ENCODE data around the gene TMEM170A. TPM values are rescaled to one million over a fixed set of nuclear protein-coding genes. Genes with fewer than 3 reads are reported as not detected.

TMEM170A gene
- total and polyA plus RNA-seq, 9 donors = 12.3 to 24.8 (median 16.5) TPM

- peaks cover 13% of the 10 kb centered on the region for H3K4me1 ChIP-seq (ENCODE audit: control insufficient read depth, insufficient read depth, low read length)
- 1% methylated on average over 38 of the region's 43 CpGs for WGBS (ENCODE audit: insufficient coverage)
- H3K36me3 ChIP-seq (ENCODE audit: control insufficient read depth, insufficient read depth, low read length) = no peaks in the 10 kb centered on the region
- H3K27me3 ChIP-seq (ENCODE audit: control insufficient read depth, insufficient read depth, low read length) = peaks cover 9% of the 10 kb centered on the region
- H3K27ac ChIP-seq (ENCODE audit: low read length) = no peak within 1 kb of the TSS
- H3K4me3 ChIP-seq (ENCODE audit: low read length) = peak within 1 kb of the TSS; percentile 48
- no peaks in the 10 kb centered on the region for H3K9me3 ChIP-seq (replicated peaks; ENCODE audit: control insufficient read depth, low read depth, low read length)
- peak; percentile 75 for DNase-seq
These were observed 30.7 kb upstream of the TMEM170A start, which contains the start of gene CHST6 for GRCh38 chr16:75495076-75495674. Gene CHST6 (minus strand): TSS chr16:75495441. CDS start chr16:75479828, 15,613 bp downstream.

GRCh38 chr16:75494661-75495075, 30.2 kb upstream of the TMEM170A start:
- Histone ChIP-seq H3K4me3 (ENCODE audit: low read length) (peak overlapping the region; percentile 48), H3K9me3 (replicated peaks; ENCODE audit: control insufficient read depth, low read depth, low read length) (no peaks in the 10 kb centered on the region), H3K36me3 (ENCODE audit: control insufficient read depth, insufficient read depth, low read length) (no peaks in the 10 kb centered on the region), H3K27ac (ENCODE audit: low read length) (no peak overlapping the region), H3K4me1 (ENCODE audit: control insufficient read depth, insufficient read depth, low read length) (peaks cover 13% of the 10 kb centered on the region), H3K27me3 (ENCODE audit: control insufficient read depth, insufficient read depth, low read length) (peaks cover 9% of the 10 kb centered on the region)
- DNase-seq = peak; percentile 32
- under 1% methylated on average over 26 of the region's 26 CpGs for WGBS (ENCODE audit: insufficient coverage)

DNA sequence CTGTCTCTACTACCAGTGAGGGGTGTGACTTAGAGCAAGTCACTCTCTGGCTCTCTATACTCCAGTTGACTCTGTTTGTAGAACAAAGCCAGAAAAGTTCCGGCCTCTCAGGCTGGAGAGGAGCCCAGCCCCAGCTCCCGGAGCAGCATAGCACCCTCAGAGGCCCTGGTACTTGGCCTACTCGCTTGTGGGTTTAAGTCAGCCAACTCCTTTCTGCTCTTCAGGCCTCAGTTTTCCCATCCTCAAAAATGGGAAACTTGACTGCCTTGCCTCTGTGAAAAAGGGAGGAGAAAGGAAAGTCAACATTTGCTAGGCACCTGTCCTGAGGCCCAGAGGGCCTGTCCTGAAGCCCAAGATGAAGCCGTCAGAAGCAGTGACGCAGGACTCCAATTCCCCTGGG, 29.7 kb upstream of the TMEM170A start:
- no peaks in the 10 kb centered on the region for H3K36me3 ChIP-seq (ENCODE audit: control insufficient read depth, insufficient read depth, low read length)
- DNase-seq = peak; percentile 22
- H3K9me3 ChIP-seq (replicated peaks; ENCODE audit: control insufficient read depth, low read depth, low read length) = no peaks in the 10 kb centered on the region
- no peak overlapping the region for H3K27ac ChIP-seq (ENCODE audit: low read length)
- H3K27me3 ChIP-seq (ENCODE audit: control insufficient read depth, insufficient read depth, low read length) = peaks cover 9% of the 10 kb centered on the region
- H3K4me1 ChIP-seq (ENCODE audit: control insufficient read depth, insufficient read depth, low read length) = peaks cover 13% of the 10 kb centered on the region
- H3K4me3 ChIP-seq (ENCODE audit: low read length) = peak overlapping the region; percentile 48
- 32% methylated on average over 4 of the region's 5 CpGs for WGBS (ENCODE audit: insufficient coverage)

DNA sequence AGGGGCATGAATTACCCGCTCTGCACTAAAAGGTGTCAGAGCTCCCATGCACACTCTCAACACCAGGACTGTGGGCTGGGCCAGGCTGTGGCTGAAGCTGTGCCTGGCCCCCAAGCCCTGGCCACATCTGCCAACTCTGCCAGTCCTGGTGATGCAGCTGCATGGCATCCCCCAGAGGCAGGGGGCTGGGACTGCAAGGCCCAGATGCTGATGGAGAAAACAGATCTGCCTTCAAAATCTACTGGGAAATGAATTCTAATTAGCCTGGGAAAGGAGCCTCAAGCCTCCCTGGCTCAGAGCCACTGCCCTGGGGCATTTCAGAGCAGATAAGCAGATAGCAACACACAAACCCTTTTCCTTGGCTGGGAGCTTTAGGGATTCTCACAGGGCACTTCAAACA, 27.4 kb upstream of the TMEM170A start:
- no peak for DNase-seq
- Histone ChIP-seq H3K27ac (ENCODE audit: low read length) (no peak overlapping the region), H3K4me1 (ENCODE audit: control insufficient read depth, insufficient read depth, low read length) (peaks cover 13% of the 10 kb centered on the region), H3K36me3 (ENCODE audit: control insufficient read depth, insufficient read depth, low read length) (no peaks in the 10 kb centered on the region), H3K9me3 (replicated peaks; ENCODE audit: control insufficient read depth, low read depth, low read length) (no peaks in the 10 kb centered on the region), H3K4me3 (ENCODE audit: low read length) (no peak overlapping the region), H3K27me3 (ENCODE audit: control insufficient read depth, insufficient read depth, low read length) (peaks cover 9% of the 10 kb centered on the region)
- WGBS (ENCODE audit: insufficient coverage) = 43% methylated on average over 1 of the region's 1 CpG

DNA sequence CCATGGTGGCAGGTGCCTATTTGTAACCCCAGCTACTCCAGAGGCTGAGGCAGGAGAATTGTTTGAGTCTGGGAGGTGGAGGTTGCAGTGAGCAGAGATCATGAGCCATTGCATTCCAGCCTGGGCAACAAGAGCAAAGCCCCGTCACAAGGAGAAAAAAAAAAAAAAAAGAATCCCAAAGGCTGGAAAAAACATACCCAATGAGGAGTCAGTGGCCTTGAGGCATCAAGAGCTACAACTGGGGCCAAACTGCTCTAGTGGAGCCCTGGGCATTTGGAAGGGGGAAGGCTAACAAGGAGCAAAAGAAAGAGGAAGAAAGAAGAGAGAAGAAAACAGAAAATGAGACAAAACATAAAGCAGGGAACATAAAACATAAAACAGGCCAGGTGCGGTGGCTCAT, 23.8 kb upstream of the TMEM170A start:
- no peak overlapping the region for H3K27ac ChIP-seq (ENCODE audit: low read length)
- no peaks in the 10 kb centered on the region for H3K27me3 ChIP-seq (ENCODE audit: control insufficient read depth, insufficient read depth, low read length)
- no peaks in the 10 kb centered on the region for H3K4me1 ChIP-seq (ENCODE audit: control insufficient read depth, insufficient read depth, low read length)
- no peak overlapping the region for H3K4me3 ChIP-seq (ENCODE audit: low read length)
- 88% methylated on average over 1 of the region's 2 CpGs for WGBS (ENCODE audit: insufficient coverage)
- no peak for DNase-seq
- H3K36me3 ChIP-seq (ENCODE audit: control insufficient read depth, insufficient read depth, low read length) = no peaks in the 10 kb centered on the region
- no peaks in the 10 kb centered on the region for H3K9me3 ChIP-seq (replicated peaks; ENCODE audit: control insufficient read depth, low read depth, low read length)

GRCh38 chr16:75486676-75487313, 22.3 kb upstream of the TMEM170A start:
- Histone ChIP-seq H3K4me3 (ENCODE audit: low read length) (no peak overlapping the region), H3K27me3 (ENCODE audit: control insufficient read depth, insufficient read depth, low read length) (no peaks in the 10 kb centered on the region), H3K27ac (ENCODE audit: low read length) (no peak overlapping the region), H3K4me1 (ENCODE audit: control insufficient read depth, insufficient read depth, low read length) (no peaks in the 10 kb centered on the region), H3K9me3 (replicated peaks; ENCODE audit: control insufficient read depth, low read depth, low read length) (no peaks in the 10 kb centered on the region), H3K36me3 (ENCODE audit: control insufficient read depth, insufficient read depth, low read length) (no peaks in the 10 kb centered on the region)
- DNase-seq = no peak
- WGBS (ENCODE audit: insufficient coverage) = no CpG with 5 or more reads among the region's 2 CpGs

DNA sequence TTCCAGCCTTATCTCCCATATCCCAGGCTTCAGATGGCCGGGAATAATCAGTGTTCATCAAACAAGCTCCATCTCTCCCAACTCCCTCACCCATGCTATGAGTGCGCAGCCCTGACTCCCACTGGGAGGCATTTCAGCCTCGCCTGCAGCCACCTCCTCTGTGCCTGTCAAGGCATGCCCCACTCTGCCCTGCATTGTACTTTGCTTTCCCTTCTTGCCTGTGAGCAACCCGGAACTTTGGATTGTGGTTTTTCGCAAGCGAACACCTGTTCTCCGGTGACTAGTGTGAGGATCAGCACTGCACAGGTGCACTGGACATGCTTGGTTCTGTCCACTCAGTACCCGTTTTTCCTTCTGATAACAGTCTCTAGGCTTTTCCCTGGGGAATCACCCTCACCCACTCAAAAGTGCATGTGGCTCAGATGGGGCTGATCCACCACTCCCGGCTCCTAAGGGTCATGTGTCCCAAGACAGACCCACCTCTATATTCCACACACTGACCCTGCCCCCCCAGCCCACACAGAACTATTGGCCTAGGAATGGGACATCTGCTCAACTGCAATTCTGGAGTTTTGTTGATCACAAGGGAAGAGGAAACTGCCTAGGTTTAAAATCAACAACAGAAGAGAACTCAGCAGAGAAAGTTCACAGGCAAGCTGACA, 21.7 kb upstream of the TMEM170A start:
- H3K9me3 ChIP-seq (replicated peaks; ENCODE audit: control insufficient read depth, low read depth, low read length) = no peaks in the 10 kb centered on the region
- no peaks in the 10 kb centered on the region for H3K4me1 ChIP-seq (ENCODE audit: control insufficient read depth, insufficient read depth, low read length)
- H3K36me3 ChIP-seq (ENCODE audit: control insufficient read depth, insufficient read depth, low read length) = no peaks in the 10 kb centered on the region
- no peak overlapping the region for H3K27ac ChIP-seq (ENCODE audit: low read length)
- no peak overlapping the region for H3K4me3 ChIP-seq (ENCODE audit: low read length)
- no peaks in the 10 kb centered on the region for H3K27me3 ChIP-seq (ENCODE audit: control insufficient read depth, insufficient read depth, low read length)
- no peak for DNase-seq
- WGBS (ENCODE audit: insufficient coverage) = 94% methylated on average over 8 of the region's 9 CpGs

- no peaks in the 10 kb centered on the region for H3K4me1 ChIP-seq (ENCODE audit: control insufficient read depth, insufficient read depth, low read length)
- no peaks in the 10 kb centered on the region for H3K36me3 ChIP-seq (ENCODE audit: control insufficient read depth, insufficient read depth, low read length)
- no peak overlapping the region for H3K27ac ChIP-seq (ENCODE audit: low read length)
- WGBS (ENCODE audit: insufficient coverage) = 80% methylated on average over 4 of the region's 7 CpGs
- H3K4me3 ChIP-seq (ENCODE audit: low read length) = no peak overlapping the region
- no peaks in the 10 kb centered on the region for H3K9me3 ChIP-seq (replicated peaks; ENCODE audit: control insufficient read depth, low read depth, low read length)
- H3K27me3 ChIP-seq (ENCODE audit: control insufficient read depth, insufficient read depth, low read length) = no peaks in the 10 kb centered on the region
- DNase-seq = no peak
These were observed 20.9 kb upstream of the TMEM170A start for GRCh38 chr16:75485230-75486013.

GRCh38 chr16:75483222-75483621, 18.7 kb upstream of the TMEM170A start:
- H3K27me3 ChIP-seq (ENCODE audit: control insufficient read depth, insufficient read depth, low read length) = no peaks in the 10 kb centered on the region
- H3K36me3 ChIP-seq (ENCODE audit: control insufficient read depth, insufficient read depth, low read length) = no peaks in the 10 kb centered on the region
- 79% methylated on average over 2 of the region's 2 CpGs for WGBS (ENCODE audit: insufficient coverage)
- H3K4me3 ChIP-seq (ENCODE audit: low read length) = no peak overlapping the region
- H3K4me1 ChIP-seq (ENCODE audit: control insufficient read depth, insufficient read depth, low read length) = no peaks in the 10 kb centered on the region
- no peaks in the 10 kb centered on the region for H3K9me3 ChIP-seq (replicated peaks; ENCODE audit: control insufficient read depth, low read depth, low read length)
- DNase-seq = no peak
- no peak overlapping the region for H3K27ac ChIP-seq (ENCODE audit: low read length)

Measured in muscle of leg (tissue), 11 donors.